NT2/D1 (cell line): ENCODE data around the gene ZNF792.

ENCODE experiments used
- DNase-seq: peaks from one replicate; pipeline ENCODE4 v3.0.0-alpha.2; 2011; ENCODE audit warnings: low read depth, low spot score
- H3K27me3 ChIP-seq: 2 replicates; pipeline ENCODE4 v1.6.0; 2011; ENCODE audit warnings: mild to moderate bottlenecking; ENCODE audit not compliant: insufficient read length, insufficient read depth
- H3K36me3 ChIP-seq: 2 replicates; pipeline ENCODE4 v1.6.1; 2011; ENCODE audit warnings: mild to moderate bottlenecking, low read length, mixed read lengths; ENCODE audit not compliant: insufficient read depth, insufficient read length
- H3K4me1 ChIP-seq: 2 replicates; pipeline ENCODE4 v1.5.1; 2011; ENCODE audit not compliant: insufficient read depth, insufficient read length
- H3K4me3 ChIP-seq: 2 replicates; pipeline ENCODE4 v1.5.1; 2011; ENCODE audit warnings: low read depth; ENCODE audit not compliant: insufficient read length
- H3K9ac ChIP-seq: 2 replicates; pipeline ENCODE4 v1.6.0; 2011; ENCODE audit warnings: low read depth; ENCODE audit not compliant: insufficient read length
- H3K9me3 ChIP-seq: 2 replicates; pipeline ENCODE4 v1.5.1; 2011; ENCODE audit warnings: mild to moderate bottlenecking, low read length; ENCODE audit not compliant: insufficient read depth
- SUZ12 ChIP-seq: IDR thresholded peaks from 2 replicates; pipeline ENCODE4 v1.6.1; 2011; ENCODE audit not compliant: insufficient read length, insufficient read depth; ENCODE audit errors: extremely low read depth
- YY1 ChIP-seq: IDR thresholded peaks from 2 replicates; pipeline ENCODE4 v1.6.1; 2011; ENCODE audit not compliant: insufficient read length, insufficient read depth
- ZNF274 ChIP-seq: IDR thresholded peaks from 2 replicates; pipeline ENCODE4 v1.6.1; 2011; ENCODE audit warnings: mild to moderate bottlenecking, low read depth, low read length

The ZNF792 gene

GRCh38 chr19:34963573-34964406, at the start of gene ZNF792:
TSS of gene ZNF792 (minus strand) at chr19:34964229. CDS start at chr19:34963662, 567 bp downstream.
- peak within 1 kb of the TSS; percentile 79 for H3K9ac ChIP-seq
- TF ChIP-seq YY1 = no peak
- TF ChIP-seq SUZ12 = no peak
- no peak for TF ChIP-seq ZNF274
- H3K36me3 ChIP-seq = peaks cover 13% of the 10 kb centered on the region
- peaks cover 13% of the 10 kb centered on the region for H3K27me3 ChIP-seq
- peak within 1 kb of the TSS; percentile 77 for H3K4me3 ChIP-seq
- no peaks in the 10 kb centered on the region for H3K4me1 ChIP-seq
- DNase-seq = peak; percentile 27
- peaks cover 39% of the 10 kb centered on the region; the same call in 1 of the 2 replicates for H3K9me3 ChIP-seq

- no peak overlapping the region for H3K4me3 ChIP-seq
- H3K9me3 ChIP-seq = no peaks in the 10 kb centered on the region
- DNase-seq = peak; percentile 33
- no peaks in the 10 kb centered on the region for H3K27me3 ChIP-seq
- H3K36me3 ChIP-seq = peaks cover 78% of the 10 kb centered on the region
- no peak overlapping the region for H3K9ac ChIP-seq
- no peaks in the 10 kb centered on the region for H3K4me1 ChIP-seq
- TF ChIP-seq SUZ12 (no peak), YY1 (no peak)
Observed at GRCh38 chr19:35013041-35013819, 49.2 kb upstream of the ZNF792 start.

GRCh38 chr19:35011737-35012682, 48.0 kb upstream of the ZNF792 start:
- peaks cover 70% of the 10 kb centered on the region for H3K36me3 ChIP-seq

GRCh38 chr19:35011091-35011689, 47.2 kb upstream of the ZNF792 start:
- H3K27me3 ChIP-seq = no peaks in the 10 kb centered on the region
- no peaks in the 10 kb centered on the region for H3K9me3 ChIP-seq
- no peaks in the 10 kb centered on the region for H3K4me1 ChIP-seq
- no peak for DNase-seq
- TF ChIP-seq SUZ12 (no peak), ZNF274 (no peak), YY1 (no peak)
- no peak overlapping the region for H3K4me3 ChIP-seq
- no peak overlapping the region for H3K9ac ChIP-seq
- peaks cover 78% of the 10 kb centered on the region for H3K36me3 ChIP-seq

More at GRCh38 chr19:35011737-35012682, 48.0 kb upstream of the ZNF792 start:
- TF ChIP-seq YY1 = no peak
- TF ChIP-seq SUZ12 = no peak
- no peak for TF ChIP-seq ZNF274
- no peak for DNase-seq
- Histone ChIP-seq H3K9ac (no peak overlapping the region), H3K4me3 (no peak overlapping the region), H3K4me1 (no peaks in the 10 kb centered on the region), H3K27me3 (no peaks in the 10 kb centered on the region), H3K9me3 (no peaks in the 10 kb centered on the region)

GRCh38 chr19:35009424-35010415, 45.7 kb upstream of the ZNF792 start:
- TF ChIP-seq YY1 = no peak
- TF ChIP-seq SUZ12 = no peak
- no peak for TF ChIP-seq ZNF274
- H3K9ac ChIP-seq = no peak overlapping the region
- no peaks in the 10 kb centered on the region for H3K27me3 ChIP-seq
- H3K9me3 ChIP-seq = no peaks in the 10 kb centered on the region
- peaks cover 79% of the 10 kb centered on the region for H3K36me3 ChIP-seq
- H3K4me1 ChIP-seq = peaks cover 2% of the 10 kb centered on the region
- DNase-seq = no peak
- H3K4me3 ChIP-seq = no peak overlapping the region
